Measurements from ENCODE around the gene YIPF2. TPM values are rescaled to one million over a fixed set of nuclear protein-coding genes. Genes with fewer than 3 reads are reported as not detected.

The YIPF2 gene
- total RNA-seq, 1 donor from 2014 or later: 56.7 TPM

DNA sequence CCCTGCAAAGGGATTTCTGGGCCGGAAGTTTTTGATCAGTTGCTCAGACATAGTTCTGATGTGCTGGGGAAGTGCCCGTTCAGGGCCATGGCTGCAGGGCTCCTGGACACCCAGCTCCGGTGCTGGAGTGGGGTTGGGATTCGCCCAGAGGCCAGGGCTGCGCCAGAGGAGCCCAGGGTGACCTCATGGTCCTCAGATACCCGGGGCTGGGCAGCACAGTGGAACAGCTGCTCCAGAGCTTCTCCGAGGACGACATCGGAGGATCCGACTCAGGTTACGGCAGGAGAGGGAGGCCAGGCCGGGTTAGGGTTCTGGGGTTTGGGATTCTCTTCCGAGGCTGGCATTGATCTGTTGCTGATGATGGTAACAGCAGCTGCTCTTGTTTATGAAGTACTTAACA is 36.2 kb downstream of the YIPF2 start:
- TF ChIP-seq, protein P1, sequence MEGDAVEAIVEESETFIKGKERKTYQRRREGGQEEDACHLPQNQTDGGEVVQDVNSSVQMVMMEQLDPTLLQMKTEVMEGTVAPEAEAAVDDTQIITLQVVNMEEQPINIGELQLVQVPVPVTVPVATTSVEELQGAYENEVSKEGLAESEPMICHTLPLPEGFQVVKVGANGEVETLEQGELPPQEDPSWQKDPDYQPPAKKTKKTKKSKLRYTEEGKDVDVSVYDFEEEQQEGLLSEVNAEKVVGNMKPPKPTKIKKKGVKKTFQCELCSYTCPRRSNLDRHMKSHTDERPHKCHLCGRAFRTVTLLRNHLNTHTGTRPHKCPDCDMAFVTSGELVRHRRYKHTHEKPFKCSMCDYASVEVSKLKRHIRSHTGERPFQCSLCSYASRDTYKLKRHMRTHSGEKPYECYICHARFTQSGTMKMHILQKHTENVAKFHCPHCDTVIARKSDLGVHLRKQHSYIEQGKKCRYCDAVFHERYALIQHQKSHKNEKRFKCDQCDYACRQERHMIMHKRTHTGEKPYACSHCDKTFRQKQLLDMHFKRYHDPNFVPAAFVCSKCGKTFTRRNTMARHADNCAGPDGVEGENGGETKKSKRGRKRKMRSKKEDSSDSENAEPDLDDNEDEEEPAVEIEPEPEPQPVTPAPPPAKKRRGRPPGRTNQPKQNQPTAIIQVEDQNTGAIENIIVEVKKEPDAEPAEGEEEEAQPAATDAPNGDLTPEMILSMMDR (conservative IDR thresholded peaks at IDR 0.05; ENCODE audit: low read depth, low read length): no peak
- H3K4me3 ChIP-seq (ENCODE audit: low read depth, low read length): no peak overlapping the region
- DNase-seq (ENCODE audit: low read depth): no peak

DNA sequence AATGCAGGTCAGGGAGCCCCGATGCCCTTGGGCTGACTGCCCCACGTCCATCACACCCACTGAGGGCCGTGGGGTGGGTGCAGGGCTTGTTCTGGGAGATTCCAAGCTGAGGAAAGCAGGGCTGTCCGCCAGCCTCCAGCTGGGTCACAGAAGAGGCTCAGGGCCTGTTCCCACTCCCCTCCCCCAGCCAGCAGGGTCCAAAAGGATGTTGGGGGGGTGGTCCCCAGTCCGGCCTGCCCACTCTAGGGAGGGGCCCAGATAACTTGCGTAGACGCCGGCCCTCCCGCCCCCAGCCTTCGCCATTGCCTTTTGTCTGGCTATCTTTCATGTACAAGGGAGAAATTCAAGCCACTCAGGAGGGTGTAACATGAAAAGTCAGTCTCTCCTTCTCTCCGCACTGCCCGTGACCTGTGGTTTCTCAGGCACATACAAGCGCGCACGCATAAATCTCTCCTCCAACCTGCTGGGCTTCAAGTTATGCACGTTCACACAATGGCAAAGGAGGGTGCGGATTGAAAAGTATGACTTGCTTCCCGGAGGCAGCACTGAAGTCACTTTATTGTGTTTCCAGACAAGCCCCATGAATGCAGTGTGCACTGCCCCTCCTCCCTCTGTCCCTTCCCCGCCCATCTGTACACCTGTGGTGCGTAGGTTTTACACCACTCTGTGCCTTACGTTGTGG is 36.9 kb downstream of the YIPF2 start:
- TF ChIP-seq, protein P1 (conservative IDR thresholded peaks at IDR 0.05; ENCODE audit: low read depth, low read length): no peak
- no peak overlapping the region for H3K4me3 ChIP-seq (ENCODE audit: low read depth, low read length)
- no peak for DNase-seq (ENCODE audit: low read depth)

DNA sequence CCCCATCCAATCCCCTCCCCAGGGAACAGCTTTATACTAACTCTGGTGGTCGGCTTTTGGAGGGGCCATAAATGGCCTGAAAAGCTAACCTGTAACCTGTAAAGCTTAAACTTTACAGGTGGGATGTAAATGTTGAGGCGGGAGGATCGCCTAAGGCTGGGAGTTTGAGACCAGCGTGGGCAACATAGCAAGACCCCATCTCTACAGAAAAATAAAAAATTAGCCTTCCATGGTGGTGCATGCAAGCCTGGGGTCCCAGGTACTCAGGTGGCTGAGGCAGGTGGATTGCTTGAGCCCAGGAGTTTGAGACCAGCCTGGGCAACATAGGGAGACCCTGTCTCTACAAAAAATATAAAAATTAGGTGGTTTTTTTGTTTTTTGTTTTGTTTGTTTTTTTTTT is 38.6 kb downstream of the YIPF2 start:
- TF ChIP-seq, protein P1 (conservative IDR thresholded peaks at IDR 0.05; ENCODE audit: low read depth, low read length): no peak
- no peak overlapping the region for H3K4me3 ChIP-seq (ENCODE audit: low read depth, low read length)
- no peak for DNase-seq (ENCODE audit: low read depth)

DNA sequence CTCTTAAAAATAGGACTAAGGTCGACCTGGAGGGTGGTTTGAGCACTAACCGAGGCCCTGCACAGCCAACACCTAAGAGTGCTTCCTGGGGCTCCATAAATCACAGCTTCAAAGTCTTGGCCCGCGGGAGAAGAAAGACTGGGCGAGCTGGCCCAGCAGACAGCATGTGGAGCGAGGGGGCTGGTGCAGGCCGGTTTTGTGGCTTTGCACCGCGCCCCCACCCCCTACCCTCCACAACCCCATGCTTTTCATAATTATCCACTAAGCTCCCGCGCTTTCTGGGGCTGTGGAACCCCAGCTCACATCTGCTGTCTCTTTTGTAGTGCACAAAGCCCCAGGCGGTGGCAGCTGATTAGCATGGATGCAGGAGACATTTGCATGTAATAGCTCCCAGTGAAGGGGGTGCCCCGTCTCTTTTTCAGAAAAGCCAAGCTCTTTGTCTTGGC is 40.0 kb downstream of the YIPF2 start:
- TF ChIP-seq, protein P1 (conservative IDR thresholded peaks at IDR 0.05; ENCODE audit: low read depth, low read length): no peak
- no peak for DNase-seq (ENCODE audit: low read depth)
- no peak overlapping the region for H3K4me3 ChIP-seq (ENCODE audit: low read depth, low read length)

DNA sequence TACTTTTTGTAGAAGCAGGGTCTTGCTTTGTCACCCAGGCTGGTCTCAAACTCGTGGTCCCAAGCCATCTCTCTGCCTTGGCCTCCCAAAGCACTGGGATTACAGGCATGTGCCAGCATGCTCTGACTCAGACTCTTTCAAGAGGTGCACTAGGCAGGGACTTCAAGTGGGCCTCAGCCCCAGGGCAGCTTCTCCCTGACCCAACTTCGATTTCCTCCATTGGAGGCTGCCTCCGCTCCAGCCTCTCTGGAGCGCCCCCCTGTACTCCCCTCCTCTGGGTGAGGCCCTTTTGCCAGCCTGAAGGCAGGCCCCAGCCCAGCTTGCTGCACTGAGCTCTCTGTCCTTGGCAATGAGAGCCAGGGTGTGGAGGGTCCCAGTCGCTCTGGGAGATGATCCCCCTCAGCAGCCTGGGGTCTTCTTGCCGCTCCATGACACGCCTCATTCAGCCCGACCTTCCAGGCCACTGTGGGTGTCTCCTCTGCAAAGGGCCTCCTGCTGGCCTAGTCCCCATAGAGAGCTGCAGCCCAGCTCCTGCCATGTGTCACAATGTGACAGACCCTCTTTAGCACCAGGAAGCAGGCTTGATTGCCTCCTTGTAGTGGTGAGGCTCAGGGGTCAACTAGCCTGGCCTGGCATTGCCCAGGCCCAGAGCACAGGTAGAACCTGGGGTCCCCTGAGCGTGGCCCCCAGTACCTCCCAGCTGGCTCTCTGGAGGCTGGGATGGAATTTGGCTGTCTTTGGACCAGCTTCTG is 40.6 kb downstream of the YIPF2 start:
- TF ChIP-seq, protein P1 (conservative IDR thresholded peaks at IDR 0.05; ENCODE audit: low read depth, low read length): no peak
- DNase-seq (ENCODE audit: low read depth): no peak
- H3K4me3 ChIP-seq (ENCODE audit: low read depth, low read length): no peak overlapping the region

DNA sequence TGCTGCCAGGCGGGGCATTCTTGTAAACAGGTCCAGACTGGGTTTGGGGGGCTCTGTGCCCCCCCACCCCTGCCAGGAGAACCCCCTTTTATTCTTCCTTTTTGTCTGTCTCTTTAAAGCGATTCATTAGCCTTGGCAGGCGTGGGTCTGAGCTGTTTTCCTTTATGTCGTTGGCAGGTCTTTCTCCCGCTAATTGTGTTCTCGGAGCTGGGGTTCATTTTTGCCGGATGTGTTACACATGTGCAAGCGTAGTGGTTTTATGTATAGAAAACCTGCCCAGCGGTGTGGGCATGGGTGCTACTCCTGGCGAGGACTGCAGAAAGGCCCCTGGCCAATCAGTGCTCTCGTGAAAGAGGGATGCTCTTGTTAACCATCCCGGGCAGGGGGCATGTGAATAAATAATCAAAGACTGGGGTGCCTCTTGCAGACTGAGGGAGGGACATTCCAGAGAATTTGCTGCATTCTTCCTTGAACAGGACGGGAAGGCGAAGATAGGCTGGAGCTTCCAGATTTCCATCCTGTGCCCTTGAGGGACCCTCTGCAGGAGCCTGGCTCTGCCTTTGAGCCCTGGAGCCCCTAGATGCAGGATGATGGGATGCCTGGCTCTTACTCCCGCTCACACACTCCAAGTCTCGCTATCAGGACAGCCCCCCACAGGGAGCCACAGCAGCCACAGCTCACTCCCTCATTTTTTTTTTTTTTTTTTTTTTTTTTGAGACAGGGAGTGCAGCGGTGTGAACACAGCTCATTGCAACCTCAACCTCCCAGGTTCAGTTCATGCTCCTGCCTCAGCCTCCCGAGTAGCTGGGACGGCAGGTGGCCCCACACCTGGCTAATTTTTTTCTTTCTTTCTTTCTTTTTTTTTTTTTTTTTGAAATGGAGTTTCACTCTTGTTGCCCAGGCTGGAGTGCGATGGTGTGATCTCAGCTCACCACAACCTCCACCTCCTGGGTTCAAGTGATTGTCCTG is 43.0 kb downstream of the YIPF2 start:
- DNase-seq (ENCODE audit: low read depth): no peak
- no peak overlapping the region for H3K4me3 ChIP-seq (ENCODE audit: low read depth, low read length)
- TF ChIP-seq, protein P1 (conservative IDR thresholded peaks at IDR 0.05; ENCODE audit: low read depth, low read length): no peak

All from epithelial cell of proximal tubule (primary cell).